GM12878 (cell line): Measurements from ENCODE around the gene ITK. TPM values are rescaled to one million over a fixed set of nuclear protein-coding genes. Genes with fewer than 3 reads are reported as not detected.

Experiments
- ATAC-seq: fragments of 200-7000 bp; cut with Tn5 transposase; 3 replicates; pipeline ENCODE4 v1.9.1; 2020; ENCODE audit warnings: mild to moderate bottlenecking, moderate library complexity
- BruUV-seq: library from RNA; stranded (reverse); fragments of 400-500 nt; replicated peaks from 2 replicates; lab custom pipeline; 2021; lab: Mats Ljungman, UMichigan
- CTCF ChIA-PET: fragments of 300-600 bp; sonication (Branson Sonifier 250); formaldehyde crosslinking; extraction: SDS; loops from one replicate; lab custom pipeline; 2021; ENCODE audit warnings: inconsistent platforms; lab: Yijun Ruan, JAX
- POLR2A ChIA-PET: fragments of 350-600 bp; formaldehyde crosslinking; extraction: SDS; loops from one replicate; lab custom pipeline; 2021; ENCODE audit warnings: inconsistent platforms; lab: Charles Lee
- RAD21 ChIA-PET: fragments of 300-600 bp; sonication (Branson Sonifier 250); formaldehyde crosslinking; loops from one replicate; lab custom pipeline; 2023; ENCODE audit warnings: antibody characterized with exemption; ENCODE audit not compliant: unreplicated experiment; lab: Charles Lee
- SMC1A ChIA-PET: fragments of 300-600 bp; sonication (Branson Sonifier 250); formaldehyde crosslinking; loops from one replicate; lab custom pipeline; 2023; ENCODE audit not compliant: unreplicated experiment, uncharacterized antibody; lab: Charles Lee
- DNase-seq: peaks from one replicate; pipeline ENCODE4 v3.0.0-alpha.2; 2011; ENCODE audit warnings: low read depth, low spot score
- FAIRE-seq: peaks from 3 replicates; lab custom pipeline; 2011; peaks lifted over from hg19 to GRCh38; lab: Jason Lieb, UNC
- H2AFZ ChIP-seq: 2 replicates; pipeline ENCODE4 v1.6.0; 2011; ENCODE audit warnings: low read depth, low read length, control low read depth; ENCODE audit not compliant: control insufficient read depth
- H3K27ac ChIP-seq: 2 replicates; pipeline ENCODE4 v1.5.1; 2011; ENCODE audit warnings: control low read depth; ENCODE audit not compliant: control insufficient read depth, insufficient read depth
- H3K27me3 ChIP-seq, 2 experiments: replicated peaks in 1 of 2; 2 replicates each; pipeline versions ENCODE4 v1.6.0 to v1.6.1; 2011; ENCODE audit warnings: low read length in 1 of 2; ENCODE audit not compliant: control insufficient read depth in 2 of 2, insufficient read depth in 2 of 2
- H3K36me3 ChIP-seq, 2 experiments: 2 replicates each; pipeline ENCODE4 v1.5.1; 2011; ENCODE audit warnings: low read length in 1 of 2; ENCODE audit not compliant: control insufficient read depth in 2 of 2, insufficient read depth in 2 of 2
- H3K4me1 ChIP-seq: 2 replicates; pipeline ENCODE4 v1.6.1; 2011; ENCODE audit warnings: mild to moderate bottlenecking, low read length, moderate library complexity, mixed read lengths; ENCODE audit not compliant: control insufficient read depth, insufficient read depth
- H3K4me2 ChIP-seq: 2 replicates; pipeline ENCODE4 v1.6.0; 2011; ENCODE audit warnings: control low read depth; ENCODE audit not compliant: control insufficient read depth, insufficient read depth
- H3K4me3 ChIP-seq: fragments of 200-600 bp; sonication (generic); 2 replicates; pipeline ENCODE4 v1.5.1; 2016
- H3K79me2 ChIP-seq: 2 replicates; pipeline ENCODE4 v1.6.0; 2011; ENCODE audit warnings: low read length; ENCODE audit not compliant: control insufficient read depth, insufficient read depth
- H3K9ac ChIP-seq: 2 replicates; pipeline ENCODE4 v1.8.0; 2011; ENCODE audit warnings: low read length, control low read depth, mixed read lengths; ENCODE audit not compliant: control insufficient read depth, insufficient read depth
- H3K9me3 ChIP-seq: replicated peaks from 3 replicates; pipeline ENCODE4 v1.5.1; 2011; ENCODE audit warnings: mild to moderate bottlenecking, low read length; ENCODE audit not compliant: control insufficient read depth, insufficient read depth
- H4K20me1 ChIP-seq: 2 replicates; pipeline ENCODE4 v1.6.0; 2011; ENCODE audit not compliant: control insufficient read depth, insufficient read depth
- CBX5 ChIP-seq: sonication (generic); IDR thresholded peaks from 2 replicates; pipeline ENCODE4 v1.6.1; 2016; ENCODE audit warnings: low read depth, moderate library complexity, mild to moderate bottlenecking, inconsistent platforms
- HDAC2 ChIP-seq: fragments of 200-600 bp; sonication (generic); IDR thresholded peaks from 2 replicates; pipeline ENCODE4 v1.6.1; 2017
- MEF2A ChIP-seq: IDR thresholded peaks from 2 replicates; pipeline ENCODE4 v1.6.1; 2011; ENCODE audit warnings: low read depth, mild to moderate bottlenecking, low read length, moderate library complexity; ENCODE audit not compliant: insufficient read depth
- NRF1 ChIP-seq: conservative IDR thresholded peaks from 2 replicates; pipeline ENCODE4 v1.6.1; 2011; ENCODE audit warnings: mild to moderate bottlenecking, low read depth, low read length, improper control_type of control experiment
- RUNX3 ChIP-seq: IDR thresholded peaks from 2 replicates; pipeline ENCODE4 v1.6.1; 2012; ENCODE audit warnings: low read length, inconsistent platforms
- SMAD1 ChIP-seq: fragments of 450-650 bp; IDR thresholded peaks from 2 replicates; pipeline ENCODE4 v1.6.1; 2018; ENCODE audit warnings: mild to moderate bottlenecking, low read depth; ENCODE audit not compliant: partially characterized antibody
- ZNF274 ChIP-seq: IDR thresholded peaks from one replicate; pipeline ENCODE4 v1.8.0; 2011; ENCODE audit not compliant: insufficient read length, insufficient read depth
- WGBS: methylation state at CpG from one replicate; pipeline ENCODE4 v1.1.6; 2016; ENCODE audit warnings: low lambda C conversion rate; ENCODE audit not compliant: insufficient replicate concordance, insufficient coverage; ENCODE audit errors: missing lambda C conversion rate; 5-methylcytosine and 5-hydroxymethylcytosine counted together
- in situ Hi-C: fragments of 300-500 bp; cut with MboI; formaldehyde crosslinking; loops from 9 replicates; pipeline ENCODE4 v1.14.3; 2018; ENCODE audit warnings: mixed read lengths
- intact Hi-C: fragments of 100-400 bp; cut with micrococcal nuclease; formaldehyde crosslinking; loops from one replicate; pipeline ENCODE4 v1.14.2; 2022; ENCODE audit not compliant: unreplicated experiment
- polyA plus RNA-seq, 11 experiments: library from polyadenylated mRNA; depleted of rRNA in 4 of 11; unstranded in 6 of 11; stranded (reverse) in 5 of 11; fragments of >200 nt; fragmentation: Nextera tagmentation in 4 of 11; fragmentation: Illumina TruSeq in 1 of 11; extraction: Ambion mirVana in 4 of 11; extraction: Trizol in 1 of 11; gene quantifications; 1 replicate in 1 of 11; 2 replicates in 10 of 11; pipeline versions ENCODE4 v1.2.1 to v1.2.3, GENCODE V29; 2011 to 2016; ENCODE audit warnings: inconsistent platforms in 2 of 11, missing spikeins in 2 of 11, low read depth in 1 of 11
- total RNA-seq, 4 experiments: library from RNA; depleted of rRNA in 3 of 4; stranded (reverse); fragments of >200 nt in 3 of 4; fragmentation: Illumina TruSeq in 1 of 4; extraction: Trizol in 1 of 4; gene quantifications; 2 replicates each; pipeline versions ENCODE4 v1.2.1 to v1.2.3, GENCODE V29; 2013 to 2021
- TF ChIP-seq, protein P1 (sequence below): fragments of 450-650 bp; IDR thresholded peaks from 2 replicates; pipeline ENCODE4 v1.6.1; 2016; ENCODE audit warnings: mild to moderate bottlenecking

The ITK gene
- total and polyA plus RNA-seq, 10 of the 15 experiments (the other 5 are each of a cell fraction or from before 2014, with no cell fraction given), result 0.05 to 2.4 (median 0.76) TPM

DNA sequence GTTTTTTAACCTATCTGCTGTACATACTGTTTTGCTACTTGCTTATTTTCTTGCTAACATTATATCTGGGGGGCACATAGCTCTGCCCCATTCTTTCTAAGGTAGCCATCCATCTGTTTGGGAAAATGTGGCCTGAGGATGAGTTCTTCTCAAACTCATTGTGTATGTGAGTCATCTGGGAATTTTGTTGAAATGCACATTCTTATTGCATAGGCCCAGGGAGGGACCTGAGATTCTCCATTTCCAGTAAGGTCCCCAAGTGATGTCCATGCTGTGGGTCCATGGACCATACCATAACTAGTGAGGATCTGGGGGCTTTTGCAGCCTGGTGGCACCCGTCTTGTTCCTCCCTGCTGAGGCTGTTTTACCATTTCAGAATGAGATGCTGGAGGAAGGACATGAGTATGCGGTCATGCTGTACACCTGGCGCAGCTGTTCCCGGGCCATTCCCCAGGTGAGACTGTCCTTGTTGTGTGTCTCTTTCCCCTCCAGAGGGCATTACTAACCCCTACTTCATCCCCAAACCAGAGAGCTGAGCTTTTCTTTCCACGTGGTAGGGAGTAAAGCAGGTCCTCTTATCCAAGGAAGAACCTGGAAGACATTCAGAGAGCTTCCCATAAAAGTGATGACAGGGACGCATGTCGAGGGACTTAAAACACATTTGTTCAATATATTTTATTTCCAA, 113.9 kb downstream of the ITK start:
- no peak overlapping the region for H3K4me3 ChIP-seq
- H2AFZ ChIP-seq, result no peak overlapping the region
- WGBS, result 95% methylated on average over 7 of the region's 7 CpGs
- H3K79me2 ChIP-seq, result no peaks in the 10 kb centered on the region; the same call in 1 of the 2 replicates
- intact Hi-C loops, result loop anchor here (5.0 kb wide), 1 partner anchor 42 kb away; no protein-coding TSS in a partner anchor
- ChIA-PET SMC1A (interaction anchor here (1.6 kb wide), 2 partner anchors 16 to 30 kb away, joined by 4 to 6 read pairs; no protein-coding TSS in a partner anchor), RAD21 (no interaction called here), CTCF (interaction anchor here (1.0 to 4.1 kb wide), 4 partner anchors 41 to 146 kb away, joined by 3 to 27 read pairs (median 3); no protein-coding TSS in a partner anchor), POLR2A (no interaction called here)
- no peak for DNase-seq
- peaks cover 4% of the 10 kb centered on the region for H3K4me1 ChIP-seq
- no peak overlapping the region for H3K9ac ChIP-seq
- peaks cover 11 to 25% of the 10 kb centered on the region in 2 experiments for H3K36me3 ChIP-seq
- no peaks in the 10 kb centered on the region for H3K27me3 ChIP-seq
- FAIRE-seq, result no peak
- no TSS peak for BruUV-seq
- in situ Hi-C loops, result no loop called here
- ATAC-seq, result no peak
- TF ChIP-seq ZNF274, result no peak
- TF ChIP-seq CBX5, result no peak
- TF ChIP-seq RUNX3, result no peak
- TF ChIP-seq HDAC2, result no peak
- no peak for TF ChIP-seq SMAD1
- no peak overlapping the region for H3K27ac ChIP-seq
- no peaks in the 10 kb centered on the region for H3K9me3 ChIP-seq
- no peaks in the 10 kb centered on the region for H4K20me1 ChIP-seq
- H3K4me2 ChIP-seq, result no peak overlapping the region

DNA sequence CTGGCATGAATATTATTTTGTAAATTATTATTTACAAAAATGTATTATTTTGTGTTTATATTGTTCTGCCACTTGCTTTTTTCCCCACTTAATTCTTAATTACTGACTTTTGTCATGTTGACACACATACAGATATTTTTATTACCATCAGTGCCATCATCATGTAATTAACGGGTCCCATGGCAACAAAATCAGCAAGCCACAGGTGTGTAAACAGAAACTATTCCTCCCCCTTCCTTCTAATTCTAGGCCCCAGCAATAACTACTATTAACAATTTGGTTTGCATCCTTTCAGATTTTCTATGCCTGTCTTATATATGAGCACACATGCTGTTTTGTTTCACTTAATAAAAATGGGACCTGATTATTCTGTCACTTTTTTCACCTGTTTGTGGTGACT, 114.6 kb downstream of the ITK start:
- FAIRE-seq (no peak), DNase-seq (no peak), ATAC-seq (no peak)
- Histone ChIP-seq H3K79me2 (no peaks in the 10 kb centered on the region; the same call in 1 of the 2 replicates), H3K9me3 (no peaks in the 10 kb centered on the region), H3K27me3 (no peaks in the 10 kb centered on the region), H3K36me3 (peaks cover 11 to 25% of the 10 kb centered on the region in 2 experiments), H2AFZ (no peak overlapping the region), H3K4me3 (no peak overlapping the region), H4K20me1 (no peaks in the 10 kb centered on the region), H3K9ac (no peak overlapping the region), H3K4me1 (peaks cover 4% of the 10 kb centered on the region), H3K27ac (no peak overlapping the region), H3K4me2 (no peak overlapping the region)
- in situ Hi-C loops (no loop called here), intact Hi-C loops (no loop called here)
- RAD21 ChIA-PET, result no interaction called here
- SMC1A ChIA-PET, result interaction anchor here (1.6 kb wide), 1 partner anchor 31 kb away, joined by 6 read pairs; no protein-coding TSS in a partner anchor
- POLR2A ChIA-PET, result no interaction called here
- no TSS peak for BruUV-seq
- TF ChIP-seq MEF2A (no peak), NRF1 (no peak)
- TF ChIP-seq, protein P1, sequence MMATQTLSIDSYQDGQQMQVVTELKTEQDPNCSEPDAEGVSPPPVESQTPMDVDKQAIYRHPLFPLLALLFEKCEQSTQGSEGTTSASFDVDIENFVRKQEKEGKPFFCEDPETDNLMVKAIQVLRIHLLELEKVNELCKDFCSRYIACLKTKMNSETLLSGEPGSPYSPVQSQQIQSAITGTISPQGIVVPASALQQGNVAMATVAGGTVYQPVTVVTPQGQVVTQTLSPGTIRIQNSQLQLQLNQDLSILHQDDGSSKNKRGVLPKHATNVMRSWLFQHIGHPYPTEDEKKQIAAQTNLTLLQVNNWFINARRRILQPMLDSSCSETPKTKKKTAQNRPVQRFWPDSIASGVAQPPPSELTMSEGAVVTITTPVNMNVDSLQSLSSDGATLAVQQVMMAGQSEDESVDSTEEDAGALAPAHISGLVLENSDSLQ, result no peak
- CTCF ChIA-PET, result interaction anchor here (1.0 to 4.1 kb wide), 2 partner anchors 42 to 146 kb away, joined by 3 to 27 read pairs; no protein-coding TSS in a partner anchor
- WGBS, result 92% methylated on average over 1 of the region's 1 CpG
